Measurements from ENCODE around the gene KCNMA1. TPM values are rescaled to one million over a fixed set of nuclear protein-coding genes. Genes with fewer than 3 reads are reported as not detected.
A peak's percentile ranks its signal among the peaks of the same experiment; 100 is the strongest.

Gene KCNMA1
- total RNA-seq, 2 donors from 2014 or later, result 168 to 188 TPM

DNA sequence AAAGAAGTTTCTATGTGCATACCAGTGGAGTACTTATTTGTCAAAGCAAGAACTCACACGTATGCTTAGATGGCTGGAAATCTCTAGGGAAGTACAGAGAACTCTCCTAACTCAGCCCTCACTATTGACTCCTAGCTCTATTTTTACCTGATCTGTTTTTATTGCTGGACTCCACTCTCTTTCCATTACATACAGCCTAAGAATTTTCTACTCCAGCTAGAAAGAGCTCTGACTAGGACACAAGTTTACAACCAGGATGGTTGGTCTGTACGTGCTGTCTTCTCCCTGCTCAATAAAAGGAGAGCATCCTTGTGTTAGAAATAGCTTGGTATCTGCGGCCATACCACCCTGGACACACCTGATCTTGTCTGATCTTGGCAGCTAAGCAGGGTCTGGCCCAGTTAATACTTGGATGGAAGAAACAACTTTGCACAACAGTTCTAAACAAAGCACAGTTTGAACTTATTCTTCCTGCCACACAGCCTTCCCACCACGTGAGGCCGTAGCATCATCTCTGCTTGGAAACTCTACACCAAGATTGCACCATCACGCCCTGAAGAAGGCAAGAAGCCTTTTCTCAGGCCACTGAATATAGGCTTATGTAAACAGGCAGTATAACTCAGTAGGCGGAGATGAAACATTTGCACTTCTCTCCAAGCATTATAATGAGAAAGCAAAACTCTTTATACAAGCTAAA, 50.7 kb downstream of the KCNMA1 start:
- Histone ChIP-seq H3K36me3 (no peaks in the 10 kb centered on the region), H3K9me3 (no peaks in the 10 kb centered on the region), H3K27me3 (replicated peaks; ENCODE audit: insufficient read depth) (no peaks in the 10 kb centered on the region), H3K27ac (peak overlapping the region; percentile 78 to 83), H3K4me1 (ENCODE audit: control insufficient read depth in 1 of 2, low read depth in 2 of 2) (peaks cover 24 to 94% of the 10 kb centered on the region in 2 donors), H3K4me3 (peak overlapping the region; percentile 8)
- no peak for ATAC-seq (ENCODE audit: insufficient number of reproducible peaks, low FRiP score, low read depth)
- DNase-seq (ENCODE audit: low spot score), result no peak
- TF ChIP-seq, protein P1, sequence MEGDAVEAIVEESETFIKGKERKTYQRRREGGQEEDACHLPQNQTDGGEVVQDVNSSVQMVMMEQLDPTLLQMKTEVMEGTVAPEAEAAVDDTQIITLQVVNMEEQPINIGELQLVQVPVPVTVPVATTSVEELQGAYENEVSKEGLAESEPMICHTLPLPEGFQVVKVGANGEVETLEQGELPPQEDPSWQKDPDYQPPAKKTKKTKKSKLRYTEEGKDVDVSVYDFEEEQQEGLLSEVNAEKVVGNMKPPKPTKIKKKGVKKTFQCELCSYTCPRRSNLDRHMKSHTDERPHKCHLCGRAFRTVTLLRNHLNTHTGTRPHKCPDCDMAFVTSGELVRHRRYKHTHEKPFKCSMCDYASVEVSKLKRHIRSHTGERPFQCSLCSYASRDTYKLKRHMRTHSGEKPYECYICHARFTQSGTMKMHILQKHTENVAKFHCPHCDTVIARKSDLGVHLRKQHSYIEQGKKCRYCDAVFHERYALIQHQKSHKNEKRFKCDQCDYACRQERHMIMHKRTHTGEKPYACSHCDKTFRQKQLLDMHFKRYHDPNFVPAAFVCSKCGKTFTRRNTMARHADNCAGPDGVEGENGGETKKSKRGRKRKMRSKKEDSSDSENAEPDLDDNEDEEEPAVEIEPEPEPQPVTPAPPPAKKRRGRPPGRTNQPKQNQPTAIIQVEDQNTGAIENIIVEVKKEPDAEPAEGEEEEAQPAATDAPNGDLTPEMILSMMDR (IDR thresholded peaks at IDR 0.05), result no peak

DNA sequence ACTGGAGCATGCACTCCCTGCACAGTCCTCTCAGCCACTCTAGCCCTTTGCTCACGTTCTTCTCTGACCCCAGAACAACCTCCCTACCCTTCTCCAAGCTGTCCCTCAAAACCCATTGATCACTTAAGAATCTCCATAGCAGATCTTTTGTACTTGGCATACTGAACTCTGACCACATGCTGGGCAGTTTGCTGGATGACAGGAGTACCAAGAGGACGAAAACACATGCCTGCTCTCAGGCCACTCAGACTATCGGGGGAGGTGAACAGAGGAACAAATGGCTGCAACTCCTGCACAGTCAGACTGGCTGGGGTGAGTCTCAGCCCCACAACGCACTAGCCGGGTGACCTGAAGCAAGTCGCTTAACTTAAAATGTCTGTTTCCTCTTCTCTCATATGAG, 52.7 kb downstream of the KCNMA1 start:
- Histone ChIP-seq H3K4me3 (no peak overlapping the region), H3K4me1 (ENCODE audit: control insufficient read depth in 1 of 2, low read depth in 2 of 2) (peaks cover 21 to 75% of the 10 kb centered on the region in 2 donors), H3K27me3 (replicated peaks; ENCODE audit: insufficient read depth) (no peaks in the 10 kb centered on the region), H3K9me3 (no peaks in the 10 kb centered on the region), H3K36me3 (no peaks in the 10 kb centered on the region), H3K27ac (no peak overlapping the region)
- TF ChIP-seq, protein P1 (IDR thresholded peaks at IDR 0.05), result no peak
- ATAC-seq (ENCODE audit: insufficient number of reproducible peaks, low FRiP score, low read depth), result no peak
- DNase-seq (ENCODE audit: low spot score), result no peak

DNA sequence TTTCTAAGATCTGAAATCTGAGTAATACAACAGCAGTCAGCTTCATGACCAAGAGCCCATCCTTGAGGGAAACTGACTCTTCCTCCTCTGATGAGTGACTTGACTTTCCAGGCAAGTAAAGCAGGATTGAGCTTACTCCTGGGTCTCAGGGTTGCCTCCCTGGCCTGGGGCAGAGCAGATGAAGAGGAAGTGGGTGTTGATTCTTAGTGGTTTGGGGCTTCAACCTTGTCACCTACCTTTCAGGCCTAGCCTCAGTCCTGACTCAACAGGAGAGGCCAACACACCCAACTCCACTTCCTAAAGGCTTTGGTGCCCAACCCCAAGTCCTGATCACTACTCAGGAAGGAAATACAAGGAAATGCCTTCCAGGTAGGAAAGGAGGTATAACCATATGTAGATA, 54.1 kb downstream of the KCNMA1 start:
- no peaks in the 10 kb centered on the region for H3K27me3 ChIP-seq (replicated peaks; ENCODE audit: insufficient read depth)
- no peak overlapping the region for H3K27ac ChIP-seq
- peaks cover 22 to 72% of the 10 kb centered on the region in 2 donors for H3K4me1 ChIP-seq (ENCODE audit: control insufficient read depth in 1 of 2, low read depth in 2 of 2)
- no peaks in the 10 kb centered on the region for H3K36me3 ChIP-seq
- ATAC-seq (ENCODE audit: insufficient number of reproducible peaks, low FRiP score, low read depth), result no peak
- H3K9me3 ChIP-seq, result no peaks in the 10 kb centered on the region
- DNase-seq (ENCODE audit: low spot score), result no peak
- no peak overlapping the region for H3K4me3 ChIP-seq
- TF ChIP-seq, protein P1 (IDR thresholded peaks at IDR 0.05), result no peak

DNA sequence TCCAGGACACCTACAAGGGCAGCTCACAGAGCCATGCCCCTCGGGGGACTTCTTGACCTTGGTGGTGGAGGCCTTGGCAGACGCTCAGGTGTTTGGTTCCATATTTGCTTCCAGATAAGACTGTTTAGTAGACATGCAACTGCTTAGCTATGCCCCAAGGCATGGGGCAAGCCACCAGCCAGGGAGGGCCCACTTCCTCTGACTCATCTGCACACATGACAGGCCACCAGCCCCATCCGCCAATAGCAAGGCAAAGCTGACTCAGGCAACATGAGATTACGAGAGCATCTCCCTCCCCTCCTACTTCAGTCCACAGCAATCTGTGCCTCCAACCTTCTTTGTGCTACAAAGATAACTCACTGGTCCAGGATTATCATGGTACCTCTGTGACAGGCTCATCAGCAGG, 54.9 kb downstream of the KCNMA1 start:
- TF ChIP-seq, protein P1 (IDR thresholded peaks at IDR 0.05), result no peak
- peaks cover 20 to 72% of the 10 kb centered on the region in 2 donors for H3K4me1 ChIP-seq (ENCODE audit: control insufficient read depth in 1 of 2, low read depth in 2 of 2)
- no peak for ATAC-seq (ENCODE audit: insufficient number of reproducible peaks, low FRiP score, low read depth)
- H3K36me3 ChIP-seq, result no peaks in the 10 kb centered on the region
- no peak for DNase-seq (ENCODE audit: low spot score)
- H3K27ac ChIP-seq, result peak overlapping the region in 1 of 2 donors; percentile 10
- no peaks in the 10 kb centered on the region for H3K9me3 ChIP-seq
- no peaks in the 10 kb centered on the region for H3K27me3 ChIP-seq (replicated peaks; ENCODE audit: insufficient read depth)
- no peak overlapping the region for H3K4me3 ChIP-seq

DNA sequence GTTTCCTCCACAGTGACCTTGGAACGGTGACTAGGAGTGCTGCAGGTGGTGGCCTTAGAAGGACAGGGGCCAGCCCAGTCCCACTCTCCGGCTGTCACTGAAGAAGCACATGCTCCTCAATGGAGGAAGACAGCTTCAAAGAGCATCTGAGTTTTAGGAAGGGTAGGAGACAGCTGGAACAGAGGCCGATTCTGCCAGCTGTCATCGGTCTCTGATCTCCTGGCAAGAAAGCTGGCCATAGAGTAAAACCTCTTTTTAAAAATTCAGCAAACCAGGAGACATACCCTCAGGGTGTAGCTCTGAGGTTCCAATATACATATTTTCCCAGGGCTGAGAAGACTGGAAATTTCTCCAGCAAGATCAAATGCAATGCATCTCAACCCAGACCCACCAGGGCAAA, 55.9 kb downstream of the KCNMA1 start:
- H3K27ac ChIP-seq, result no peak overlapping the region
- no peak for ATAC-seq (ENCODE audit: insufficient number of reproducible peaks, low FRiP score, low read depth)

More for the DNA sequence above, 55.9 kb downstream of the KCNMA1 start:
- Histone ChIP-seq H3K4me1 (ENCODE audit: control insufficient read depth in 1 of 2, low read depth in 2 of 2) (peaks cover 14 to 67% of the 10 kb centered on the region in 2 donors), H3K27me3 (replicated peaks; ENCODE audit: insufficient read depth) (no peaks in the 10 kb centered on the region), H3K4me3 (no peak overlapping the region), H3K36me3 (no peaks in the 10 kb centered on the region), H3K9me3 (no peaks in the 10 kb centered on the region)
- DNase-seq (ENCODE audit: low spot score), result no peak
- TF ChIP-seq, protein P1 (IDR thresholded peaks at IDR 0.05), result no peak
